Measurements from ENCODE around the gene ATF5. TPM values are rescaled to one million over a fixed set of nuclear protein-coding genes. Genes with fewer than 3 reads are reported as not detected.
"Not testable (repeated sequence)": the region's sequence is repeated elsewhere in the genome, so short reads cannot be mapped to it uniquely, and the experiment has no call there.

The ATF5 gene
- total RNA-seq, 4 donors from 2014 or later, result 5.0 to 10.0 (median 6.8) TPM

DNA sequence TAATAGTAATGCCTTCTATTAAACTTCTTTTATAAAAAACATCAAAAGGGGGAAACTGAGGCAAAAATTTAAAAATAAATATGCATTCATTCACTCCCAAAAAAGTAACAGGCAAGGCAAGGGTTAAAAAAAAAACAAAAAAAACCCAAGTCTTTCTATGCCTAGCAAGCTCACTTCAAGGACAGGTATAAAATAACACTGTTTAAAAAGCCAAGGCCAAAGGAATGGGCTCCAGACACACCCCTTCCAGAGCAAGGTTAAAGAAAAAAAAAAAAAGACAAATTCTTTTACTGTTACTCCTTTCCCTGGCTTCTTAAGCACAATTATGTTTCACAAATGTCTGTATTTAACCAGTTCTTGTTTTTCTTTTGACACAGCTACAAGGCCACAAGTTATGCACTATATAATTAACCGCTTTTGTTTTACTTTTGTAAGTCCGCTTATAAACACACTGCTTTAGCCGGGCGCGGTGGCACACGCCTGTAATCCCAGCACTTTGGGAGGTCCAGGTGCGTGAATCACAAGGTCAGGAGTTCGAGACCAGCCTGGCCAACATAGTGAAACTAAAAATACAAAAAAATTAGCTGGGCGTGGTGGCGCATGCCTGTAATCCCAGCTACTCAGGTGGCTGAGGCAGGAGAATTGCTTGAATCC is 28.4 kb downstream of the ATF5 start:
- intact Hi-C loops (cut with DNase I; ENCODE audit: low total_unique reads), result no loop called here
- WGBS, 2 donors, result 81 to 86% methylated on average over 10 of the region's 10 CpGs
- no peak overlapping the region for H3K4me3 ChIP-seq (ENCODE audit: low read depth, poor library complexity, severe bottlenecking)
- TF ChIP-seq, protein P1, sequence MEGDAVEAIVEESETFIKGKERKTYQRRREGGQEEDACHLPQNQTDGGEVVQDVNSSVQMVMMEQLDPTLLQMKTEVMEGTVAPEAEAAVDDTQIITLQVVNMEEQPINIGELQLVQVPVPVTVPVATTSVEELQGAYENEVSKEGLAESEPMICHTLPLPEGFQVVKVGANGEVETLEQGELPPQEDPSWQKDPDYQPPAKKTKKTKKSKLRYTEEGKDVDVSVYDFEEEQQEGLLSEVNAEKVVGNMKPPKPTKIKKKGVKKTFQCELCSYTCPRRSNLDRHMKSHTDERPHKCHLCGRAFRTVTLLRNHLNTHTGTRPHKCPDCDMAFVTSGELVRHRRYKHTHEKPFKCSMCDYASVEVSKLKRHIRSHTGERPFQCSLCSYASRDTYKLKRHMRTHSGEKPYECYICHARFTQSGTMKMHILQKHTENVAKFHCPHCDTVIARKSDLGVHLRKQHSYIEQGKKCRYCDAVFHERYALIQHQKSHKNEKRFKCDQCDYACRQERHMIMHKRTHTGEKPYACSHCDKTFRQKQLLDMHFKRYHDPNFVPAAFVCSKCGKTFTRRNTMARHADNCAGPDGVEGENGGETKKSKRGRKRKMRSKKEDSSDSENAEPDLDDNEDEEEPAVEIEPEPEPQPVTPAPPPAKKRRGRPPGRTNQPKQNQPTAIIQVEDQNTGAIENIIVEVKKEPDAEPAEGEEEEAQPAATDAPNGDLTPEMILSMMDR (IDR thresholded peaks at IDR 0.05), result no peak
- no peak for TF ChIP-seq POLR2A (IDR thresholded peaks at IDR 0.05)
- DNase-seq (ENCODE audit: low spot score in 2 of 2), result no peak

DNA sequence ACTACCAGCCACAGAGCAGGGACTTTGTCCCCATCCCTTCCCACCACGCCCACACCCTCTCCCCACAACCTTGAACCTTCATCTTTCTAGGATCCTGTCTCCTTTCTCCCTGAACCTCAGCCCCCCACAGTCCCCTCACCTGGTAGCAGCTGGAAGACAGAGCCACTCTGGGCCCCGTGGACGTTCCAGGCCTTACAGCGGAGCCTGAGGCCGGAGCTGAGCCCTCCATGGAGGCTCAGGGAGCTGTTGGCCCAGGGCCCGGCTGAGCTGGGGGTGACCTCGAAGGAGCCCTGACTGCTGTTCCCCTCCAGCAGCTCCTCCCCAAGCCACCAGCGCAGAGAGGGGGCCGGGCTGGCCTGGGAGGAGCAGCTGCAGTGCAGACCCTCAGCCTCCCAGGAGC is 29.1 kb downstream of the ATF5 start:
- WGBS, 2 donors, result 44 to 54% methylated on average over 5 to 9 of the region's 9 CpGs
- DNase-seq (ENCODE audit: low spot score in 2 of 2); H3K4me3 ChIP-seq (ENCODE audit: low read depth, poor library complexity, severe bottlenecking); intact Hi-C loops (cut with DNase I; ENCODE audit: low total_unique reads): not testable (repeated sequence)

DNA sequence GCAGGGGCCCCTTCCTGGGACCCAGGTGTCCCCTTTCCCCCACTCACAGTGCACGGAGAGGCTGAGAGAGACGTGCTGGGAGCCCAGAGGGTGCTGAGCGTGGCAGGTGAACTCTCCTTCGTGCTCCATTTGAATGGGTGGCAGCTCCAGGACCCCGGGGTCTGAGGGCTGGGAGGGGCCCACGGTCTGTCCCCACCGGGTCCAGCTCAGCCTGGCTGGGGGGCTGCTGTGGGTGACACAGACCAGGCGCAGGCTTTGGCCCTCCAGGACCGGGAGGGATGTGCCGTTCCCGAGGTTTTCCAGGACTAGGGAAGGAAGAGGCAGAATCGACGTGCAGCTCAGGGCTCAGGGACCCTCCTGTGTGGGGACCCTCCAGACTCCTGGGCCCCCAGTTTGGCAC is 29.6 kb downstream of the ATF5 start:
- intact Hi-C loops (cut with DNase I; ENCODE audit: low total_unique reads); DNase-seq (ENCODE audit: low spot score in 2 of 2); H3K4me3 ChIP-seq (ENCODE audit: low read depth, poor library complexity, severe bottlenecking): not testable (repeated sequence)
- WGBS, 2 donors, result 67 to 68% methylated on average over 12 to 13 of the region's 13 CpGs

DNA sequence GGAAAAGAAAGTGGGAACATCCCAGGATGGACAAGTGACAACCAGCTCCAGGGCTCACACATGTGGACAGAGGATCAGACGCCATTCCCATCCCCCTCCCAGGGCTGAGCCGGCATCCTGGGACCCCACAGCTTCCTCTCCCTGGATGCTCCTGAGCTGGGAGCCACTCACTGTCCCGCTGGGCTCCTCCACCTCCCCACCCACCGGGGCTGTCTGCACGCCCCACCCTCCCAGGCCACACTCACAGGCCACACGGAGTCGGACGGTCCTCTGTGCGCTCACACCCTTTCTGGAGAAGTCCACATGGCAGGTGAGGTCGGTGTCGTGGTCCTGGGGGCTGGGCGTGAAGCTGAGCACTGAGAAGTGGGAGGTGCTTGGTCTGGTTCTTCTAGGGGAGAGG is 30.9 kb downstream of the ATF5 start:
- intact Hi-C loops (cut with DNase I; ENCODE audit: low total_unique reads); H3K4me3 ChIP-seq (ENCODE audit: low read depth, poor library complexity, severe bottlenecking); DNase-seq (ENCODE audit: low spot score in 2 of 2): not testable (repeated sequence)
- WGBS, 2 donors, result no CpG with 5 or more reads among the region's 12 CpGs

DNA sequence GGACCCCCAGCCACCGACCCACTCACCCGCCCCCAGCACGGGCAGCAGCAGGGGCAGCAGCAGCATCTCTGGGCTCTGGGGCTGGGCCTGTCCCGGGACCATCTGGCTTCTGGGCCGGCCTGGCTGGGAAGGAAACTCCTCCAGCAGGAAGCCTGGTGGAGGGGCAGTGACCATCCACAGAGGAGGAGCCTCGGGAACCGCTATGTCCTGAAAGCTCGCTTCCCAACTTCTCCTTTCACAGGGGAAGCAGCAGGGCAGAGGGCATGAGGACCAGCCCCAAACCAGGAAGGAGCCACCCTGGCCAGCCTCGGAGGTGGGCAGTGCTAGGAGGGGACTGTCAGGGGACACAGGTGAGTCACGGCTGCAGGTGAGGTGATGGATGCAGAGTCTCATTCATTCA is 32.0 kb downstream of the ATF5 start, which contains the start of gene SIGLEC11:
Gene SIGLEC11 (minus strand): TSS at position 193 of the 400 bp plus-strand sequence. CDS start 91 bp downstream, at position 102.
- 51 to 66% methylated on average over 4 to 5 of the region's 10 CpGs for WGBS, 2 donors
- intact Hi-C loops (cut with DNase I; ENCODE audit: low total_unique reads); DNase-seq (ENCODE audit: low spot score in 2 of 2); H3K4me3 ChIP-seq (ENCODE audit: low read depth, poor library complexity, severe bottlenecking): not testable (repeated sequence)

DNA sequence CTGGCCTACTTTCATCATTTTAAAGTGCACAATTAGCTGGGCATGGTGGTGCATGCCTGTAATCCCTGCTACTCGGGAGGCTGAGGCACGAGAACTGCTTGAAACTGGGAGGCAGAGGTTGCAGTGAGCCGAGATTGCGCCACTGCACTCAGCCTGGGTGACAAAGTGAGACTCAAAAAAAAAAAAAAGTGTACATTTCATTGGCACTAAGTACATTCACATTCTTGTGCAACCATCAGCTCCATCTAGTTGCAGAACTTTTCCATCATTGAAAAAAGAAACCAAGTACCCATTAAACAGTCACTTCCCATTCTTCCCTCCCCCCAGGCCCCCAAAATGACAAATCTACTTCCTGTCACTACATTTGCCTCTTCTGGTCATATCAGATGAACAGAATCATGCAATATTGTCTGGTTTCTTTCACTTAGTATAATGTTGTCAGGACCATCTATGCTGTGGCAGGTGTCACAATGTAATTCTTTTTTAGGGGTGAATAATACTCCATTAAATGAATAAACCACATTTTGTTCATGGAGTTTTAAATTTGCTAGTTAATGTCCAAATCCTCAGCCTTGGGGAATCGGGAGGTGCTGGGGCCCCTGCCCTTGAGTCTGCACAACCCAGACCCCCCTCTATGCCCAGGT is 39.4 kb downstream of the ATF5 start:
- no peak for DNase-seq (ENCODE audit: low spot score in 2 of 2)
- intact Hi-C loops (cut with DNase I; ENCODE audit: low total_unique reads), result no loop called here
- no peak overlapping the region for H3K4me3 ChIP-seq (ENCODE audit: low read depth, poor library complexity, severe bottlenecking)
- WGBS, 2 donors, result 59 to 69% methylated on average over 5 of the region's 5 CpGs
- TF ChIP-seq, protein P1 (IDR thresholded peaks at IDR 0.05), result no peak
- no peak for TF ChIP-seq POLR2A (IDR thresholded peaks at IDR 0.05)

DNA sequence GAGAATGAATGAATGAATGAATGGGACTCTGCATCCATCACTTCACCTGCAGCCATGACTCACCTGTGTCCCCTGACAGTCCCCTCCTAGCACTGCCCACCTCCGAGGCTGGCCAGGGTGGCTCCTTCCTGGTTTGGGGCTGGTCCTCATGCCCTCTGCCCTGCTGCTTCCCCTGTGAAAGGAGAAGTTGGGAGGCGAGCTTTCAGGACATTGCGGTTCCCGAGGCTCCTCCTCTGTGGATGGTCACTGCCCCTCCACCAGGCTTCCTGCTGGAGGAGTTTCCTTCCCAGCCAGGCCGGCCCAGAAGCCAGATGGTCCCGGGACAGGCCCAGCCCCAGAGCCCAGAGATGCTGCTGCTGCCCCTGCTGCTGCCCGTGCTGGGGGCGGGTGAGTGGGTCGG is 40.4 kb downstream of the ATF5 start:
- DNase-seq (ENCODE audit: low spot score in 2 of 2); H3K4me3 ChIP-seq (ENCODE audit: low read depth, poor library complexity, severe bottlenecking); intact Hi-C loops (cut with DNase I; ENCODE audit: low total_unique reads): not testable (repeated sequence)
- 30 to 39% methylated on average over 2 to 4 of the region's 9 CpGs for WGBS, 2 donors

DNA sequence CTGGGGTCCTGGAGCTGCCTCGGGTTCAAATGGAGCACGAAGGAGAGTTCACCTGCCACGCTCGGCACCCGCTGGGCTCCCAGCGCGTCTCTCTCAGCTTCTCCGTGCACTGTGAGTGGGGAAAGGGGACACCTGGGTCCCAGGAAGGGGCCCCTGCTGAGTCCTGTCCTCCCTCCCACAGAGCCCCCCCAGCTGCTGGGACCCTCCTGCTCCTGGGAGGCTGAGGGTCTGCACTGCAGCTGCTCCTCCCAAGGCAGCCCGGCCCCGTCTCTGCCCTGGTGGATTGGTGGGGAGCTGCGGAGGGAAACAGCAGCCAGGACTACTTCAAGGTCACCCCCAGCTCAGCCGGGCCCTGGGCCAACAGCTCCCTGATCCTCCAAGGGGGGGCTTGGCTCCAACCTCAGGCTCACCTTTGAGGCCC is 43.0 kb downstream of the ATF5 start:
- 73 to 78% methylated on average over 7 to 12 of the region's 12 CpGs for WGBS, 2 donors
- intact Hi-C loops (cut with DNase I; ENCODE audit: low total_unique reads), result no loop called here
- TF ChIP-seq, protein P1 (IDR thresholded peaks at IDR 0.05), result no peak
- no peak for TF ChIP-seq POLR2A (IDR thresholded peaks at IDR 0.05)
- no peak for DNase-seq (ENCODE audit: low spot score in 2 of 2)
- no peak overlapping the region for H3K4me3 ChIP-seq (ENCODE audit: low read depth, poor library complexity, severe bottlenecking)
